Measurements from ENCODE around the gene GCK.
A peak's percentile ranks its signal among the peaks of the same experiment; 100 is the strongest.

Gene GCK

DNA sequence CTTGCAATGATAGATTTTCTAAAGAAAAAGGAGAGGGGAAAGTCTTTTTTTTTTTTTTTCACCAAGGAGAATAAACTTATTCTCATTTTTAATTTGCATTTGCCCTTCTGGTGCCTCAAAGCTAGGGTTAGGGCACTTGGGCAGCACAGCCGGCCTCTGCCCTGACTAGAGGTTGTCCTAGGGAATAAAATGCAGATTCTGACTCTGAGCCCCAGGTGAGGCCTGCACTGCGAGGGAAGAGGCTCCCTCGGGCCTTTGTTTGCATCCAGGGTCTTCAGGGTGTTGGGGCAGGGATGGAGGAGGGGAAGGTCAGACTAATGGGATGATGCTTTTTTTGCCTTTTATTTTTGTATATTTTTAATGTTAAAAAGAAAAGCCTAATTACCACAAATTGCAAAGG, 55.9 kb downstream of the GCK start:
- Histone ChIP-seq H3K9me2 (replicated peaks; ENCODE audit: control insufficient read depth, low read length) (no peaks in the 10 kb centered on the region), H4K20me1 (ENCODE audit: control insufficient read depth, insufficient read depth, low read depth, low read length) (no peaks in the 10 kb centered on the region), H3K27ac (ENCODE audit: low read depth, low read length) (no peak overlapping the region), H3K27me3 (ENCODE audit: control insufficient read depth, low read length) (no peaks in the 10 kb centered on the region), H3K36me3 (ENCODE audit: control insufficient read depth, low read length) (no peaks in the 10 kb centered on the region), H3K4me1 (ENCODE audit: control insufficient read depth, low read length) (peaks cover 10% of the 10 kb centered on the region), H3K4me2 (ENCODE audit: low read length) (no peak overlapping the region), H3K9me3 (ENCODE audit: control insufficient read depth, insufficient read depth, low read length) (no peaks in the 10 kb centered on the region), H3K4me3 (ENCODE audit: low read length) (no peak overlapping the region), H3K79me2 (ENCODE audit: control insufficient read depth, low read length) (no peaks in the 10 kb centered on the region), H3F3A (ENCODE audit: control insufficient read depth, insufficient read depth) (no peaks in the 10 kb centered on the region)
- no peak for TF ChIP-seq EZH2phosphoT487 (IDR thresholded peaks at IDR 0.05; ENCODE audit: borderline replicate concordance, low read length)
- TF ChIP-seq, protein P1, sequence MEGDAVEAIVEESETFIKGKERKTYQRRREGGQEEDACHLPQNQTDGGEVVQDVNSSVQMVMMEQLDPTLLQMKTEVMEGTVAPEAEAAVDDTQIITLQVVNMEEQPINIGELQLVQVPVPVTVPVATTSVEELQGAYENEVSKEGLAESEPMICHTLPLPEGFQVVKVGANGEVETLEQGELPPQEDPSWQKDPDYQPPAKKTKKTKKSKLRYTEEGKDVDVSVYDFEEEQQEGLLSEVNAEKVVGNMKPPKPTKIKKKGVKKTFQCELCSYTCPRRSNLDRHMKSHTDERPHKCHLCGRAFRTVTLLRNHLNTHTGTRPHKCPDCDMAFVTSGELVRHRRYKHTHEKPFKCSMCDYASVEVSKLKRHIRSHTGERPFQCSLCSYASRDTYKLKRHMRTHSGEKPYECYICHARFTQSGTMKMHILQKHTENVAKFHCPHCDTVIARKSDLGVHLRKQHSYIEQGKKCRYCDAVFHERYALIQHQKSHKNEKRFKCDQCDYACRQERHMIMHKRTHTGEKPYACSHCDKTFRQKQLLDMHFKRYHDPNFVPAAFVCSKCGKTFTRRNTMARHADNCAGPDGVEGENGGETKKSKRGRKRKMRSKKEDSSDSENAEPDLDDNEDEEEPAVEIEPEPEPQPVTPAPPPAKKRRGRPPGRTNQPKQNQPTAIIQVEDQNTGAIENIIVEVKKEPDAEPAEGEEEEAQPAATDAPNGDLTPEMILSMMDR (IDR thresholded peaks at IDR 0.05; ENCODE audit: low read depth, low read length, poor library complexity, severe bottlenecking): no peak

DNA sequence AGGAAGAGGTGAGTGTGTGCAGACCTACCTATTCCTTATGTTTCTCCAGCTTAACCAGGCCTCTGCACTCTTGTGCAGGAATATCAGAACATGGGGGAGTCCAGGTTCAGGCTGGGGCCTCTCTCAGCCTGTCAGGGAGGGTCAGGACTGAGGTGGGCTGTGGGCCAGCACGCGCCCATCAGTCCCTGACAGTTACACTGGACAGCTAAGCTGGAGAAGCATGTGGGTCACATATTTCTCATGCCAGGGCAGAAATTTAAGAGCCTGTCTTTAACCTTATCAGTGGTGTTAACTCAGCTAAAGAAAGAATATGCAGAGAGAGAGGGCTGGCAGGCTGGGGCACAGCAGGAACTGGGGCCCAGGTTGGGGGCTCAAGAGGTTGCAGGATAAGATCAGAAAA, 57.2 kb downstream of the GCK start:
- TF ChIP-seq, protein P1 (IDR thresholded peaks at IDR 0.05; ENCODE audit: low read depth, low read length, poor library complexity, severe bottlenecking): no peak
- TF ChIP-seq EZH2phosphoT487 (IDR thresholded peaks at IDR 0.05; ENCODE audit: borderline replicate concordance, low read length): no peak
- Histone ChIP-seq H3K27ac (ENCODE audit: low read depth, low read length) (no peak overlapping the region), H4K20me1 (ENCODE audit: control insufficient read depth, insufficient read depth, low read depth, low read length) (no peaks in the 10 kb centered on the region), H3K27me3 (ENCODE audit: control insufficient read depth, low read length) (no peaks in the 10 kb centered on the region), H3K9me3 (ENCODE audit: control insufficient read depth, insufficient read depth, low read length) (no peaks in the 10 kb centered on the region), H3F3A (ENCODE audit: control insufficient read depth, insufficient read depth) (peaks cover 8% of the 10 kb centered on the region), H3K79me2 (ENCODE audit: control insufficient read depth, low read length) (no peaks in the 10 kb centered on the region), H3K4me2 (ENCODE audit: low read length) (no peak overlapping the region), H3K36me3 (ENCODE audit: control insufficient read depth, low read length) (no peaks in the 10 kb centered on the region), H3K4me1 (ENCODE audit: control insufficient read depth, low read length) (peaks cover 23% of the 10 kb centered on the region), H3K4me3 (ENCODE audit: low read length) (no peak overlapping the region), H3K9me2 (replicated peaks; ENCODE audit: control insufficient read depth, low read length) (no peaks in the 10 kb centered on the region)

DNA sequence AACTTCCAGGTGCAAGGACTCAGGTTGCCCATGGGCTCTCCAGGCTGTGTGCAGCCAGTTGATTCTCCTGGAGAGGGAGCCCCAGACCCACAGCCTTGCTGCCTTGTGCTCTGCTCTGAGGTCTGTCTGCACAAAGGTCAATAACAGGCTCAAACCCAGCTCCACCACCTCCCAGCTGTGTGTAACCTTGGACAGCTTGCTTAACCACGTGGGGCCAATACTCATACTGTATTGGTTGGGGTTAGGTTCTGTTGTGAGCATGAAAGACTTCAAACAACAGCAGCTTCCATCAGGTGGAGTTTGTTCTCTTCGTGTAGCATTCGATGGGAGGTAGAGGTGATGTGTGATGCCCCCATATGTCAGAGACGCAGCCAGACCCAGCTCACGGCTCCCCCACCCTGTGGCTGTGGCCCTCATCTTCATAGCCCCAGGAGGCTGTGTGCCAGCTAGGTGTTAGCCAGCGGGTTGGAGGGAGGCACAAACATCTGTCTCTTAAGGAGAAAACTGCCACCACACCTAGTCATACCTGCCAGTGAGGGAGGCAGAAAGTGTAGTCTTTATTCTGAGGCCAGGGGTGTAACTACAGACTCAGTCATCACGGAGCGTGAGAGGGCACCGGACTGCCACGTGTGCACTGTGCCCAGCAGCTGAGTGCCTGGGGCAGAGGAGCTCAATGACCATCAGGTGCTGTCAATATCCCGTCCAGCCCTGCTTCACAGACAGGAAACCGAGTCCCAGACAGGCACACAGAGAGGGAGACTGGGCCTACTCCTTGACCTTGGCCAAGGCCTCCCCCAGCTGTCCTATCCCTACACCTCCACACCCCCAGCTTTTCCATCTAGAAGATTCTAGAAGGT, 57.8 kb downstream of the GCK start:
- no peaks in the 10 kb centered on the region for H3K79me2 ChIP-seq (ENCODE audit: control insufficient read depth, low read length)
- H3K9me2 ChIP-seq (replicated peaks; ENCODE audit: control insufficient read depth, low read length): no peaks in the 10 kb centered on the region
- TF ChIP-seq, protein P1 (IDR thresholded peaks at IDR 0.05; ENCODE audit: low read depth, low read length, poor library complexity, severe bottlenecking): peak; percentile 55
- TF ChIP-seq EZH2phosphoT487 (IDR thresholded peaks at IDR 0.05; ENCODE audit: borderline replicate concordance, low read length): no peak
- H3K27ac ChIP-seq (ENCODE audit: low read depth, low read length): no peak overlapping the region
- no peaks in the 10 kb centered on the region for H3K36me3 ChIP-seq (ENCODE audit: control insufficient read depth, low read length)
- H3K27me3 ChIP-seq (ENCODE audit: control insufficient read depth, low read length): no peaks in the 10 kb centered on the region
- H4K20me1 ChIP-seq (ENCODE audit: control insufficient read depth, insufficient read depth, low read depth, low read length): no peaks in the 10 kb centered on the region
- H3K4me3 ChIP-seq (ENCODE audit: low read length): no peak overlapping the region
- H3K4me1 ChIP-seq (ENCODE audit: control insufficient read depth, low read length): peaks cover 29% of the 10 kb centered on the region
- peaks cover 8% of the 10 kb centered on the region for H3F3A ChIP-seq (ENCODE audit: control insufficient read depth, insufficient read depth)
- H3K9me3 ChIP-seq (ENCODE audit: control insufficient read depth, insufficient read depth, low read length): no peaks in the 10 kb centered on the region
- no peak overlapping the region for H3K4me2 ChIP-seq (ENCODE audit: low read length)
